IPS DF 4.7 (cell line): Measurements from ENCODE around the gene EVC2.

Source experiments
- DNase-seq: peaks from one replicate; pipeline ENCODE4 v3.0.0-alpha.2; 2013; ENCODE audit warnings: low spot score; ENCODE audit errors: extremely low read depth

Gene EVC2

DNA sequence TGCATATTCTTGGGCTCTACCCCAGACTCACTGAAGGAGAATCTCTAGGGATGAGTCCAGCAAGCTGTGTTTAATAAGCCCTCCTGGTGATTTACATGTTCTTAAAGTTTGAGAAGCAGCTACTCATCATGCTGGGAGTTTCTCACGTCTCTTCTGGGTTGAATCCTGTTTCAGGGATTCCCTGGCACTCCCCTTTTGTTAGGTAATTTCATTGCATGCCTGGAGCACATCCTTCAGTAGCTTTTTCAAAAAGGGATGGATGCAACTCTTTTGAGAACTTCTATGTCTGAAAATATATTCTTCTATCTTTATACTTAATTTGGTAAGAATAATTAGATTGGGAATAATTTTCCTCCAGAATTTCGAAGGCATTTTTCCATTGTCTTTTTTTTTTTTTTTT, 7.0 kb upstream of the EVC2 start:
- no peak for DNase-seq

- no peak for DNase-seq
Measured at GRCh38 chr4:5713861-5714260, 5.5 kb upstream of the EVC2 start.

DNA sequence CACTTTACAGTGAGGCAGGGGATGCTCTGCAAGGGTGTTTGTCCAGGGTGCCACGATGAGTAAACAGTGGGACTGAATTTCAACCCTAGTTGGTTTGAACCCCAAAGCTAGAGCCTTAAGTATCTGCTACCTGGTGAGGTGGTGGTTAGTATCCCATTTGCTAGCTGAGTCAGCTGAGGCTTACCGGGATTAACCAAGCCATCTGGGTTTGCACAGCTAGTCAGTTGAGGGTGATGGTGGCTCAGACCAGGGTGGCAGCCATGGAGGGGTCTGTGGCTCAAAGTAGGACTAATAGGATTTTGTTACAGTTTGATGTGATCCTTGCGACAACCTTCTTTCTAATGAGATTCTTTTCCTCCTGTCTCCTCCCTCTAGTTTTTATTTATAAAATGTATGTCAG, 4.6 kb upstream of the EVC2 start:
- no peak for DNase-seq

DNA sequence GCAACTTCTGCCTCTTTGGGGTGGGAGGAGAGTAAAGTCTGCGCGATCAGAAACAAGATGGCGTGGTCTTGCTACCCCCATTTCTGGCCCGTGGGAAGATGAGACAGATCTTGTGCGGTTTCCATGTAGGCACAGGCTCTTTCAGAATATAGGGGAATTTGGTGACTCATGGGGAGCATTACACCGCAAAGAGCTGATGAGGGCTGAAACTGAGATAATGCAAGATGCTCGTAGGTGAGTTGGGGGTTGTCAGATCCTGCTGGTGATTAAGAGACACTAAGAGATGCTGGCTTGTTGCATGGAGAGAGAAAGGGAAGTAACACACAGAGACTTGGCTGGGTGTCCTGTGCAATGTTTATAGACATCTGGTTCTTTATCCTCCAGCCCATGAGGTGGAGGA, 4.2 kb upstream of the EVC2 start:
- DNase-seq, result no peak

DNA sequence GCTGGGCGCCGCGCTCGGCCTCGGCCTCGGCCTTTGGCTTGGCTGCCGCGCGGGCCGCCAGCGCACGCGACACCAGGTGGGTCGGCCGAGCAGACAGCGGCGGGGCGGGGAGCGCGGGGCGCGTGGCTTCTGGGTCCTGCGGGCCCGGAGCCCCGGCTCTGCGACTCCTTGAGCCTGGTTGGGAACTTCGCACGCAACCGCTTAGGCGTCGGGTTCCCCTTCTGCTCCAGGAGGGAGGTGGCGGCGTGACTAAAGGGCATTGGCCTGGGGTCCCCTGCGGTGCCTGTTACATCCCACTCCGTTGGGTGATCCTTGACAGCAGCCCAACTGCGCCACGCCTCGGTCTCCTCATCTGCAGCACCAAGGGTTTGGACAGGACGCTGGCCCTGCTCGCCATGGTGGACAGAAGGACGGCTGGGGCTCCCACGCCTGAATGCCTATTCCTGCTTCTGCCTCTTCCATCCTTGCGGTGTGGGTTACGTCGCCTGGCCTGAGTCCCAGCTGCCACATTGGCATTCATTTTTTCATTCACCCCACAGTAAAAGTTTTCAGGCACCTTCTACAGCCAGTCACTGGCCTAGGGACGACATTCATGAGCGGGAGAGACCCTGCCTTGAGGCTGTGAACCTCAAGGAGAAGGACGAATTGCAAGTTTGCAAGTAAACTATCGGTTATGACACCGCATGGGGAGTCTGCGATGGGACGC, 3.3 kb upstream of the EVC2 start:
- no peak for DNase-seq

- no peak for DNase-seq
Measured at GRCh38 chr4:5710961-5711478, 2.7 kb upstream of the EVC2 start, which contains the start of gene EVC. Gene EVC (plus strand): TSS chr4:5711201. CDS start chr4:5711381, 180 bp downstream.

- no peak for DNase-seq
Measured at GRCh38 chr4:5710065-5710960, 2.0 kb upstream of the EVC2 start.

- DNase-seq, result no peak
Measured at GRCh38 chr4:5709207-5709575, 832 bp upstream of the EVC2 start.

- DNase-seq, result no peak
Measured at GRCh38 chr4:5707778-5708448, 446 bp downstream of the EVC2 start.

- DNase-seq, result no peak
Measured at GRCh38 chr4:5707366-5707765, 993 bp downstream of the EVC2 start.

DNA sequence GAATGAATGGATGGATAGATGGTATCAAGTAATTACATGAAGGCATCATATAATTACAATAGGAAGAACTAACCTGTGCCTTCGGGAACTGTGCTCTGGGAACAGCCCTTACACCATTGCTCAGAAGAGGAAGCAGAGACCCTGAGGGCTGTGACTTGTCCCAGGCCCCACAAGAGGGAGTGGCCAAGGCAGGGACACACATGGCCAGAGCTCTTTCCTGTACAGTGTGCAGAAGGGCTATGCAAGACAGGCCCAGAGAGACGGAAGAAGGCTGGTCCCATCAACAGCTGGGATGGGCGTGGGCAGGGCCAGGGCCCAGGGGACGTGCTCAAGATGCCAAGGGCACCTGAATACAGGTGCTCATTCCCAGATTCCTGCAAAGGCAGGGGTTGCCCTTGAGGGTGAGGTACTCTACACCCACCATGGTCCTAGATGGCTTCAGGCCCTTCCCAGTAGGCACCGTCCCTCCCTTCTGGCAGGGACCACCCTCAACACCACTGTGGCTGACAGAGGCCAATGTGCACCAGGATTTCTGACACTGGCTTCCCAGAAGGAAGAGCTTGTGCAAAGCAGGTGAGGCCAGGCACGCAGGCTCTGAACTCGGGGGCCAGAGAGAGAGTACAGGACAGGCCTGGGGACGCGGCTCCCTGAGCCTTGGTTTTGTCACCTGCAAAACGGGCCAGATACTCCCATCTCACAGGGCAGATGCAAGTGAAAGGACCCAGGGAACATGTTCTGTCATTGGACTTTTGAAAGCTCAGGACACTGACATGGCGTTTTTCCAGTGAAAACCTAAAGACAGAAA, 1.7 kb downstream of the EVC2 start:
- no peak for DNase-seq

DNA sequence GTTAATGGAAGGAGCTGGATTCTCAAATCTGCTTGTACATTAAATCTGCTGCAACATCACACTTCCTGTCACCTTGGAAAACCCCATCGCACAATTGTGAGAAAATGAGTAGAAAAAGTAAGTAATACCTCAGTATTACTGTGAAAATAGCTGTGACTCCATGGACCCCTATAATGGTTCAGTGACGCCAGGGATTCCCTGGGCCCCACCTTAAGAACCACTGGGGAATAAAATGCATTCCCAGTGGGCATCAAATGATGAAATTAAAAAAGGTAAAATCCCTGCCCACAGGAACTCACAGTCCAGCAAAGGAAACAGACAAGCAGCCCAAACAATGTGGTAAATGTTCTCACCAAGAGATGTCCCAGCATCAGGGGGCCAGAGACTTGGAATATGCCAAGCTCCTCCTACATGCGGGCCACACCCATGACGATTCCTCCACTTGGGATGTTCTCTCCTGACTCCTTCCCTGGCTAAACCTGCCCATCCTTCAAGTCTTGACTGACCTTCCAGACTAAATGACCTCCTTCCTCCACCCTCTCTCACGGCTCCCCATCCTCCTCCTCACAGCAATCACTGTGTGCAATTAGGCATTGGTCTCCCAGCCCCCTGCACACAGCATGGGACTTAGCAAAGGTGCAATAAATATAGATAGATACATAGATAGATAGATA, 2.6 kb downstream of the EVC2 start:
- DNase-seq, result no peak

- DNase-seq, result no peak
Measured at GRCh38 chr4:5704276-5704675, 4.1 kb downstream of the EVC2 start.

DNA sequence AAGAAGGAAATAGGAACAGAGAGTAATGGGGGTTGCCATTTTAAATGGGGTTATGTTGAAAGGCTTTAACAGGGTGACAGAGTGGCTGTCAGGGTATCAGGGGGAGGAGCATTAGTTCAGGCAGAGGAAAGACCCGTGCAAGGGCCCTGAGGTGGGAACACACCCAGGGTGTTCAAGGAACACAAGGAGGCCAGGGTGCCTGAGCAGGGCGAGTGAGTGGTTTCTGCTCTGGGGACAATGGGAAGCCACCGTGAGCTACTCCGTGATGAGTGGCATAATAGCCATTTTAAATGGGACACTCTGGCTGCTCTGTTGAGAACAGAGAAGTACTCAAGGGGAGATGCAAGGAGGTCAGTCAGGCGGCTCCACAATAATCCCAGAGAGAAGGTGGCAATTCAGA, 4.5 kb downstream of the EVC2 start:
- DNase-seq, result no peak

DNA sequence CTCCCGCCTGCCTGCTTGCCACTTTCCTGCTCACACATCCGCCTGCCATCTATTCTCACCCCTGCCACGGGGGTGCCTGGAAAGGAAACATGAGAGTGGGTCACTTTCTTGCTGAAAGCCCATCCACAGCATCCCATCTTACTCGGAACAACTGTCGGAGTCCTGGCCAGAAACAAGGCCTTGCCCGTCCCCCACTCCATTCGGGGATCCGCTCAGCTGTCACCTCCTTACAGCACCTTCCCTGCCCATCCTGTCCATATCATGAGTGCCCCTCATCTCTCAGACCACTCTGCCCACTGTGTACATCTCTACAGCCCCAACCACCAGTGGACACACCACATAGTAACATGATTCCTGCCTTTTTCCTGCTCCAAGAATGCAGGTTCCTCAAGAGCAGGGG, 6.4 kb downstream of the EVC2 start:
- DNase-seq, result no peak

DNA sequence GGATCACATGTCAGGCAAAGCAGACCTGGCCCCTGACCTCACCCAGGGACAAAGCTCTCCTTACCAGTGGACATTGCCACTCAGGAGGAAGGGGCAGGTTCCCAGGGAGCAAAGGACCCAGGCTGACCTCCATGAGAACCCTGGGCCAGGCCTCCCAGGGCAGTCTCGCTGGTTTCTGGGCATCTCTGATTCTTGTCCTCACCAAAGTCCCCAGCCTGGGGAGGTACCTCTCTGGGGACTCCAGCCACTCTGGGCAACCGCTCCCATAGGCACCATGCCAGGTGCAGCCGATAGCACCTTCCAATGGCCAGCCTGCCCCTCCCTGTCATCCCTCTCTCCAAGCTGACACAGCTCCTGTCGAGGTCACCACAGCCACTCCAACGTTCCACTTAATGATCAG, 7.9 kb downstream of the EVC2 start:
- no peak for DNase-seq

- DNase-seq, result no peak
Measured at GRCh38 chr4:5696341-5696740, 12.0 kb downstream of the EVC2 start.

DNA sequence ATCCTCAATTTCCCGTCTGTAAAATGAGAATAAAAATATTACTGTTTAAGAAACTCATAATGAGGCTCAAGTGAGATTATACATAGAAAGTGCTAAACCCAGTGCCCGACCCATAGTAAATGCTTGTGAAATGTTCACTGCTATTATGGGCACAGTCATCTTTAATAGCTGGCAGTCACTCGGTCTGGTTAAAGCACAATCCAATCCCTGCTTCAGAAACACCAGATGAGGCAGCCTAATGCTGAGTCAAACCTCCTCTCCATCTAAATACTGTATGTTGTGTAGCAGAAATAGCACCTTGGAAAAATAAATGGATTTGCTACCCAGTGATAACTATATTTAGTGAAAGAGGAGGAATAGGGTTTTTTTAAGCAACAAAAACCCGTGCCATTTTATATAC, 14.5 kb downstream of the EVC2 start:
- DNase-seq, result no peak

DNA sequence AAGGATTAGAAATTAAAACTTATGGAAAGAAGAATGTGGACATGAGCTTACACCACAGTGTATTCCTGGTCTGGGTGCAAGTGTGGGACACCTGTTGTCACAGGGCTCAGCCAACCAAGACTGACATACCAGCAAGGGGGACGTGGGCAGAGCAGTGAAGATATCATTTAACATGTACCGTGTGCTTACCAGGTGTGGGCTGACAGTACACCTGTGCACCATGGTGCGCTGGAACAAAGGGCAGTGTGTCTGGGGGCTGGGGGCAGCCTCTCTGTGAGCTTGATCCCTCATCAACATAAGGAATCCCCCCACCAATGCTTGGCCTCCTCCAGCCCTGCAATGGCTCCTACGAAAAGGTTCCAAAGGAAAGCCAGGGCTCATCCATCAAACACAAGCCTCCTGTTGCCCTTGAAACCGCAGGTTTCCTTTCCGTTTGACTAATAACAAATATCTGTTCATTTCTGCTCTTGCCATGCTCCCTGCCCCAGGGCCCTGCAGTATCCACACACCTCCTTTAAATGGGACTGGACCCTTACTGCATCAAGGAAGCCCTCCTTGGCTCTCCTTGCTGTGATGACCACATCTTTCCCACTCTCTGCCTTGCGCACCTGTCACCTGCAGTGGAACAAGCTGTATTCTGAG, 16.7 kb downstream of the EVC2 start:
- DNase-seq, result no peak

- DNase-seq, result no peak
Measured at GRCh38 chr4:5689065-5689464, 19.3 kb downstream of the EVC2 start.
